GM19324 (cell line): ENCODE results near the gene RHOD.

Source experiments
- ATAC-seq: cut with Tn5 transposase; IDR thresholded peaks from one replicate; pipeline ENCODE4 v1.9.1; 2021; ENCODE audit warnings: mild to moderate bottlenecking, moderate library complexity; ENCODE audit not compliant: unreplicated experiment, low FRiP score

Gene RHOD

GRCh38 chr11:67113231-67113721, 56.6 kb downstream of the RHOD start:
- peak; percentile 56 for ATAC-seq

GRCh38 chr11:67114275-67114896, 57.7 kb downstream of the RHOD start:
- no peak for ATAC-seq

GRCh38 chr11:67116758-67117105, 60.1 kb downstream of the RHOD start:
- no peak for ATAC-seq

- no peak for ATAC-seq
Measured at GRCh38 chr11:67117176-67117575, 60.5 kb downstream of the RHOD start.

- ATAC-seq, result no peak
Measured at GRCh38 chr11:67117672-67118180, 61.1 kb downstream of the RHOD start.

- ATAC-seq, result peak; percentile 25
Measured at GRCh38 chr11:67118181-67118766, 61.6 kb downstream of the RHOD start.

GRCh38 chr11:67118801-67119584, 62.3 kb downstream of the RHOD start, which contains the start of gene KDM2A:
Gene KDM2A, plus strand, starts transcription at chr11:67119263. Its CDS starts 2,054 bp downstream, at chr11:67121317.
- ATAC-seq, result peak; percentile 79

- ATAC-seq, result peak; percentile 7
Measured at GRCh38 chr11:67119585-67120391, 63.1 kb downstream of the RHOD start.

- ATAC-seq, result no peak
Measured at GRCh38 chr11:67120456-67120855, 63.8 kb downstream of the RHOD start.

GRCh38 chr11:67120881-67121710, 64.4 kb downstream of the RHOD start:
- ATAC-seq, result no peak
